ENCODE results near the gene STKLD1. TPM values are rescaled to one million over a fixed set of nuclear protein-coding genes. Genes with fewer than 3 reads are reported as not detected.

STKLD1 gene
- total and polyA plus RNA-seq, 9 of the 15 experiments (the other 6 are each of a cell fraction or from before 2014, with no cell fraction given): 0.10 to 0.65 (median 0.33) TPM; not detected in 2

GRCh38 chr9:133429641-133430161 is 53.5 kb downstream of the STKLD1 start (continued):
- TF ChIP-seq, protein P1, sequence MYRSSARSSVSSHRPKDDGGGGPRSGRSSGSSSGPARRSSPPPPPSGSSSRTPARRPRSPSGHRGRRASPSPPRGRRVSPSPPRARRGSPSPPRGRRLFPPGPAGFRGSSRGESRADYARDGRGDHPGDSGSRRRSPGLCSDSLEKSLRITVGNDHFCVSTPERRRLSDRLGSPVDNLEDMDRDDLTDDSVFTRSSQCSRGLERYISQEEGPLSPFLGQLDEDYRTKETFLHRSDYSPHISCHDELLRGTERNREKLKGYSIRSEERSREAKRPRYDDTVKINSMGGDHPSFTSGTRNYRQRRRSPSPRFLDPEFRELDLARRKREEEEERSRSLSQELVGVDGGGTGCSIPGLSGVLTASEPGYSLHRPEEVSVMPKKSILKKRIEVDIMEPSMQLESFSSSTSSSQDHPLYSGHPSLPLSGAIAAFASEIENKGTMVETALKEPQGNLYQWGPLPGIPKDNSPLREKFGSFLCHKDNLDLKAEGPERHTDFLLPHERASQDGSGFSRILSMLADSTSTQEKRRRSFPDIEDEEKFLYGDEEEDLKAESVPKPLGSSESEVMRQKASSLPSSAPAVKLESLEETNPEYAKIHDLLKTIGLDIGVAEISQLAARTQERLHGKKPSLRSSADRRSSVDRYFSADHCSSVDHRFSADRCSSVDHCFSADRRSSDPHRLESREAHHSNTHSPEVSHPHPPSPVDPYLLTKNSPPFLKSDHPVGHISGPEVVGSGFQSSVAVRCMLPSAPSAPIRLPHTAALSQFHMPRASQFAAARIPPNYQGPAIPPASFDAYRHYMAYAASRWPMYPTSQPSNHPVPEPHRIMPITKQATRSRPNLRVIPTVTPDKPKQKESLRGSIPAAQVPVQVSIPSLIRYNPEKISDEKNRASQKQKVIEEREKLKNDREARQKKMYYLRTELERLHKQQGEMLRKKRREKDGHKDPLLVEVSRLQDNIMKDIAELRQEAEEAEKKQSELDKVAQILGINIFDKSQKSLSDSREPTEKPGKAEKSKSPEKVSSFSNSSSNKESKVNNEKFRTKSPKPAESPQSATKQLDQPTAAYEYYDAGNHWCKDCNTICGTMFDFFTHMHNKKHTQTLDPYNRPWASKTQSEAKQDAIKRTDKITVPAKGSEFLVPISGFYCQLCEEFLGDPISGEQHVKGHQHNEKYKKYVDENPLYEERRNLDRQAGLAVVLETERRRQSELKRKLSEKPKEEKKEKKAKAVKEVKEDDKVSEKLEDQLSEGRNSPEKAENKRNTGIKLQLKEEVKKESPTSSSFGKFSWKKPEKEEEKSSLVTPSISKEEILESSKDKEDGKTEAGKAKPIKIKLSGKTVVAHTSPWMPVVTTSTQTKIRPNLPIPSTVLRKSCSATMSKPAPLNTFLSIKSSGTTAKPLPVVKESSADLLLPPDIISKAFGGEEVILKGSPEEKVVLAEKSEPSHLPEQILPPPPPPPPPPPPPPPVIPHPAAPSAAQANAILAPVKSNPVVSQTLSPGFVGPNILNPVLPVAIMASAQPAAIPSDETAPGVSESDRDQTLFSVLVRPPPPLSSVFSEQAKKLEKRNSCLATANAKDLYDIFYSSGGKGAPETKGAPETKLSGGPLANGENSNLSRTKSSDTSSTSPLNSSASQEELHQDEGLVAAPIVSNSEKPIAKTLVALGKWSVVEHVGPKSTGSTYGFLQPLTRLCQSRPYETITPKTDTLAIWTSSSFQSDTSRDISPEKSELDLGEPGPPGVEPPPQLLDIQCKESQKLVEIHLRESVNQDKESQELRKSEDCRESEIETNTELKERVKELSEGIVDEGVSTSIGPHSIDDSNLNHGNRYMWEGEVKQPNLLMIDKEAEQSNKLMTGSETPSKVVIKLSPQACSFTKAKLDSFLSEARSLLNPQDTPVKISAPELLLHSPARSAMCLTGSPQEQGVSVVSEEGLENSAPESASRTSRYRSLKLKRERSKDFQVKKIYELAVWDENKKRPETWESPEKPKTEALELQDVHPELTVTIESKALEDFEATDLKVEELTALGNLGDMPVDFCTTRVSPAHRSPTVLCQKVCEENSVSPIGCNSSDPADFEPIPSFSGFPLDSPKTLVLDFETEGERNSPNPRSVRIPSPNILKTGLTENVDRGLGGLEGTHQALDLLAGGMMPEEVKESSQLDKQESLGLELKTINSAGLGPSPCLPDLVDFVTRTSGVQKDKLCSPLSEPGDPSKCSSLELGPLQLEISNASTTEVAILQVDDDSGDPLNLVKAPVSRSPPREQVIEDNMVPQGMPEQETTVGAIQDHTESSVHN (IDR thresholded peaks at IDR 0.05; ENCODE audit: borderline replicate concordance in 1 of 2, low read depth in 1 of 2): no peak
- 0 out of 2 replicates have a peak, but pooled peaks have one; percentile 11 for TF ChIP-seq CREM (IDR thresholded peaks at IDR 0.05; ENCODE audit: low read depth)
- TF ChIP-seq CTCF (IDR thresholded peaks at IDR 0.05 in 2 of 3, conservative IDR thresholded peaks at IDR 0.05 in 1 of 3; ENCODE audit: insufficient read depth in 2 of 3, low read depth in 1 of 3, low read length in 3 of 3): peak; percentile 41 to 71 (median 50); a peak in 5 of 6 replicates
- TF ChIP-seq CEBPG (CRISPR knock-in tag; IDR thresholded peaks at IDR 0.05): no peak
- TF ChIP-seq CEBPG (tag; conservative IDR thresholded peaks at IDR 0.05 in 1 of 2, IDR thresholded peaks at IDR 0.05 in 1 of 2): no peak
- TF ChIP-seq LCOR (CRISPR knock-in tag; IDR thresholded peaks at IDR 0.05): no peak
- no peak for TF ChIP-seq RBM15 (IDR thresholded peaks at IDR 0.05; ENCODE audit: insufficient read depth, low read length)
- TF ChIP-seq STAT6 (CRISPR knock-in tag; IDR thresholded peaks at IDR 0.05): no peak
- TF ChIP-seq ZBTB7A (IDR thresholded peaks at IDR 0.05; ENCODE audit: borderline replicate concordance, control insufficient read depth, low read depth, low read length): peak; percentile 42; the same call in 1 of the 2 replicates
- TF ChIP-seq ZBTB2 (IDR thresholded peaks at IDR 0.05): peak; percentile 45; the same call in 1 of the 2 replicates
- TF ChIP-seq PML (IDR thresholded peaks at IDR 0.05; ENCODE audit: low read length): no peak

All from K562 (cell line).